ENCODE results near the gene NCCRP1.

Gene NCCRP1

GRCh38 chr19:39155114-39155700 is 41.6 kb upstream of the NCCRP1 start:
- TF ChIP-seq TEAD4 (IDR thresholded peaks at IDR 0.05) = no peak
- TF ChIP-seq EP300 (IDR thresholded peaks at IDR 0.05; ENCODE audit: borderline replicate concordance) = no peak

GRCh38 chr19:39155741-39156140 is 41.0 kb upstream of the NCCRP1 start:
- TF ChIP-seq USF1 (IDR thresholded peaks at IDR 0.05) (no peak), YY1 (IDR thresholded peaks at IDR 0.05; ENCODE audit: low read depth) (no peak), CREB1 (IDR thresholded peaks at IDR 0.05; ENCODE audit: low read depth) (no peak), FOXM1 (IDR thresholded peaks at IDR 0.05; ENCODE audit: borderline replicate concordance, low read depth) (no peak), MAX (IDR thresholded peaks at IDR 0.05) (no peak), TCF12 (IDR thresholded peaks at IDR 0.05; ENCODE audit: low read depth) (no peak), EGR1 (IDR thresholded peaks at IDR 0.05) (no peak), EP300 (IDR thresholded peaks at IDR 0.05; ENCODE audit: borderline replicate concordance) (no peak), TAF1 (IDR thresholded peaks at IDR 0.05; ENCODE audit: low read depth) (no peak), CEBPB (IDR thresholded peaks at IDR 0.05) (no peak), RAD21 (IDR thresholded peaks at IDR 0.05; ENCODE audit: low read depth) (no peak), REST (IDR thresholded peaks at IDR 0.05; ENCODE audit: low read depth) (no peak), NFIC (IDR thresholded peaks at IDR 0.05) (no peak), ZBTB7A (IDR thresholded peaks at IDR 0.05; ENCODE audit: low read depth) (no peak)

- TF ChIP-seq ZBTB7A (IDR thresholded peaks at IDR 0.05; ENCODE audit: low read depth) (no peak), YY1 (IDR thresholded peaks at IDR 0.05; ENCODE audit: low read depth) (no peak), FOXM1 (IDR thresholded peaks at IDR 0.05; ENCODE audit: borderline replicate concordance, low read depth) (no peak), USF1 (IDR thresholded peaks at IDR 0.05) (no peak), MAX (IDR thresholded peaks at IDR 0.05) (no peak), NFIC (IDR thresholded peaks at IDR 0.05) (no peak), CEBPB (IDR thresholded peaks at IDR 0.05) (no peak), TCF12 (IDR thresholded peaks at IDR 0.05; ENCODE audit: low read depth) (no peak)
Observed at GRCh38 chr19:39156326-39157230, 40.2 kb upstream of the NCCRP1 start.

GRCh38 chr19:39157275-39157996 is 39.3 kb upstream of the NCCRP1 start:
- TF ChIP-seq TAF1 (IDR thresholded peaks at IDR 0.05; ENCODE audit: low read depth) (no peak), USF1 (IDR thresholded peaks at IDR 0.05) (no peak), RAD21 (IDR thresholded peaks at IDR 0.05; ENCODE audit: low read depth) (no peak), EGR1 (IDR thresholded peaks at IDR 0.05) (no peak), CEBPB (IDR thresholded peaks at IDR 0.05) (no peak), ZBTB7A (IDR thresholded peaks at IDR 0.05; ENCODE audit: low read depth) (no peak), NFIC (IDR thresholded peaks at IDR 0.05) (no peak), YY1 (IDR thresholded peaks at IDR 0.05; ENCODE audit: low read depth) (no peak), FOXM1 (IDR thresholded peaks at IDR 0.05; ENCODE audit: borderline replicate concordance, low read depth) (no peak), TEAD4 (IDR thresholded peaks at IDR 0.05) (no peak), MAX (IDR thresholded peaks at IDR 0.05) (no peak), CREB1 (IDR thresholded peaks at IDR 0.05; ENCODE audit: low read depth) (no peak), TCF12 (IDR thresholded peaks at IDR 0.05; ENCODE audit: low read depth) (no peak), EP300 (IDR thresholded peaks at IDR 0.05; ENCODE audit: borderline replicate concordance) (no peak), REST (IDR thresholded peaks at IDR 0.05; ENCODE audit: low read depth) (no peak)
